GM18499 (cell line): ENCODE data around the gene NAA10.
"Not testable (repeated sequence)": the region's sequence is repeated elsewhere in the genome, so short reads cannot be mapped to it uniquely, and the experiment has no call there.

Experiments used
- ATAC-seq: cut with Tn5 transposase; IDR thresholded peaks from one replicate; pipeline ENCODE4 v1.9.1; 2021; ENCODE audit warnings: moderate number of reproducible peaks; ENCODE audit not compliant: insufficient read depth, unreplicated experiment

The NAA10 gene

DNA sequence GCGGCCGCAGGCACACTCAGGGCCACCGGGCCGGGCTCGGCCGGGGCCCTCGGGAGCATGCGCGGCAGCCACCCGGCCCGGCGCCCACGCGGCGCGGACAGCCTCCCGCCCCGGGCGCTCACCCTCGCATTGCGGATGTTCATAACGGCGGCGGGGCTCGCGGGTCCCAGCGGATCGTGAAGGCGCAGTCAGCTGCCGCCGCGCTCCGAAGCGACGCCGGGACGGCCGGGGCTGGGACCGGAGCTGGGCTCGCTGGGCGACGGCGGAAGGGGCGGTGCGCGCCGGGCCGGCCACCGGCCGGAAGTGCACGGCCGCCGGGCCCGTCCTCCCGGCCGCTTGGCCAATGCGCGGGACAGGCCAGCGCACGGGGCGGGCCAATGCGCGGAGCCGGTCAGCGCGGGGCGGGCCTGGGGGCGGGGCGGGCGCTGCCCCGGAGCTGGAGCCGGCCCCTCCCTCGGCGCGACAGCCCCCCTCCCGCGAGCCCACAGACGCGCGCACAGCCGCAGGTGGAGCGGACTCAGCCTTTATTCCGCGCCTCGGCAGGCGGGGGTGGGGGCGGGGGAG, at the start of gene NAA10:
NAA10 (minus strand) TSS at position 276 of the 564 bp plus-strand sequence; CDS start at position 143, 133 bp downstream.
- ATAC-seq, result no peak

GRCh38 chrX:153983321-153983801, 48.5 kb upstream of the NAA10 start:
- no peak for ATAC-seq

DNA sequence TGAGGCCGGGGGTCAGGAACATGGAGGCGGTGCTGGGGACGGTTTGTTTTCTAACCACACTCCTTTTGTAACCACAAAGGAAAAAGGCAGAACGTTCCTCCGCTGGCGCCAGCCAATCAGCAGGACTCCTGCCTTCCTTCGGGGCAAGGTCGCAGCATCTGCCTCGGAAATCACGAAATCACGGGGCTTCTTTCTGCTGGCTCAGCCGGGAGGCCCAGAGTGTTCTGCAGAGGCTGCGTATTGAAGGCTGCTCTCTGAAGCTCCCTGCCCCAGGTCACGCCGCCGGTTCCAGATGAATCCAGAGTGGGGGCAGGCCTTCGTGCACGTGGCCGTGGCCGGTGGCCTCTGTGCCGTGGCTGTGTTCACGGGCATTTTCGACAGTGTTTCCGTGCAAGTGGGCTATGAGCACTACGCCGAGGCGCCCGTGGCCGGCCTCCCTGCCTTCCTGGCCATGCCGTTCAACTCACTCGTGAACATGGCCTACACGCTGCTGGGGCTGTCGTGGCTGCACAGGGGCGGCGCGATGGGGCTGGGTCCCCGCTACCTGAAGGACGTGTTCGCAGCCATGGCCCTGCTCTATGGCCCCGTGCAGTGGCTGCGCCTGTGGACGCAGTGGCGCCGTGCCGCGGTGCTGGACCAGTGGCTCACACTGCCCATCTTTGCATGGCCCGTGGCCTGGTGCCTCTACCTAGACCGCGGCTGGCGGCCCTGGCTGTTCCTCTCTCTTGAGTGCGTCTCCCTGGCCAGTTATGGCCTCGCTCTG, 47.1 kb upstream of the NAA10 start:
- ATAC-seq, result no peak

DNA sequence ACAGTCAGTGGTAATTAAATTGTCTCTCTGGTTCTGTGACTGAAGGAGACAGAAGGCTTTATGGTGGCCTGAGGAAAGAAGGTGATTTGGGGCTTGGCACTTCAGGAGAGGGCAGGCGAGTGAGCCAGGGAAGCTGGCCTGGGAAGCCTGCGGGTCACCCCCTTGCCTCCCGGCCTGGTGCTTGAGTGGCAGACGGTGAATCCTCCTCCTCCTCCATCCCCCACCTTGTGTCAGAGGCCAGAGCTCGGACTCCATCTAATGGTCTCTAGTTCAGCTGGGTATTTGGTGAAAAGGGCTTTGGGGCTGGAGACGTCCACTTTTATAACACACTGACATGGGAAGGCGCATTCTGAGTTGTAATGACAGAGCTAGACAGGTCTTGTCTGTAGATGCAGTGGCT, 46.4 kb upstream of the NAA10 start:
- ATAC-seq, result no peak

DNA sequence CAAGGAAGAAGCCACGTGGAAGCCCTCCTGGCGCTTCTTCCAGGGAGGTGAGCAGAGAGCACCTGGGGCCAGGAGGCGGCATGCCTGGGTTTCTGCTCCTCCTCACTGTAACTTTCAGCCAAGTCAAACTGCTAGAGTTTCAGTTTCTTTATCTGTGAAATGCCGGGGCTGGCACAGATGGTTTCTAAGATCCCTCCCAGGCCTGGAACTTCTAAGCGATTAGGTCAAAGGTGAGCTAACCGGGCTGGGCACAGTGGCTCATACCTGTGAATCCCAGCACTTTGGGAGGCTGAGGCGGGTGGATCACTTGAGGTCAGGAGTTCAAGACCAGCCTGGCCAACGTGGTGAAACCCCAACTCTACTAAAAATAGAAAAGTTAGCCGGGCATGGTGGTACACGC, 45.6 kb upstream of the NAA10 start:
- not testable (repeated sequence) for ATAC-seq

- no peak for ATAC-seq
Observed at GRCh38 chrX:153974726-153975286, 40.0 kb upstream of the NAA10 start.

GRCh38 chrX:153974003-153974725, 39.3 kb upstream of the NAA10 start:
- ATAC-seq, result no peak

DNA sequence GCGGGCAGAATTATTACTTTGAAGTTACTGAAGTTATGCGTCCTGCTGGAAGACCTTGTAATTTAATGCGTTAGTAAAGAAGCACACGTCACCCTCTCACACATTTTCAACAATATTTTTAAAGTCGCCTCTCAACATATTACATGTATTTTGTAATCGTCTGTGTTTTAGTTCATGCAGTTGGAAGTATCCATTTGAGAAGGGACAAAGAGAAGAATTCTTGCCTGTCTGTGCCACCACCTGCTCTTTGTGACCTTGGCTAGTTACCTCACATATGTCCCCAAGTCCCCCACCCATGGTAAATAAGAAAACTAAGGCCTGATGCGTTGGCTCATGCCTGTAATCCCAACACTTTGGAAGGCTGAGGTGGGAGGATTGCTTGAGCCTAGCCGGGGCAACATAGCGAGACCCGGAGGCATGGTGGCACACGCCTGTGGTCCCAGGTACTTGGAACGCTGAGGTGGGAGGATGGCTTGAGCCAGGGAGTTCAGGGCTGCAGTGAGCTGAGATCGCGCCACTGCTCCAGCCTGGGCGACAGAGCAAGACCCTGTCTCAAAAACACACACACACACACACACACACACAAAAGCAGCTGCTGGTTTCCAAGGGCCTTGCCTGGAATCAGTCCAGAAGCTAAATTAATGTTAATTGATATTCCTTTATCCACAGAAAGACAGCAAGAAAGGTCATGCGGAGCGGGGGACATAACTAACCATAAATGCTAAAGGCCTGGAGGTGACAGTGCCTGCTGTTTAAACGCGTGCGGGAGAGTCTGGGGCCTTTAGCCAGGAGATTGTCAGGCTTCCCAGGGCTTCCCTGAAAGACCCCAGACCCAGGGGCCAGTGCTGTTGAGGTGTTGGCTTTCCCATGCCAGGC, 38.5 kb upstream of the NAA10 start:
- ATAC-seq, result no peak

- ATAC-seq, result no peak
Observed at GRCh38 chrX:153972368-153973126, 37.7 kb upstream of the NAA10 start, which contains the start of gene TMEM187. Gene TMEM187 (plus strand): TSS chrX:153972754. CDS start chrX:153982063, 9,309 bp downstream.

GRCh38 chrX:153971450-153972367, 36.9 kb upstream of the NAA10 start, which contains the start of gene HCFC1:
Gene HCFC1 (minus strand): TSS chrX:153971818. CDS start chrX:153970840, 978 bp downstream.
- no peak for ATAC-seq

- no peak for ATAC-seq
Observed at GRCh38 chrX:153971124-153971449, 36.2 kb upstream of the NAA10 start.

DNA sequence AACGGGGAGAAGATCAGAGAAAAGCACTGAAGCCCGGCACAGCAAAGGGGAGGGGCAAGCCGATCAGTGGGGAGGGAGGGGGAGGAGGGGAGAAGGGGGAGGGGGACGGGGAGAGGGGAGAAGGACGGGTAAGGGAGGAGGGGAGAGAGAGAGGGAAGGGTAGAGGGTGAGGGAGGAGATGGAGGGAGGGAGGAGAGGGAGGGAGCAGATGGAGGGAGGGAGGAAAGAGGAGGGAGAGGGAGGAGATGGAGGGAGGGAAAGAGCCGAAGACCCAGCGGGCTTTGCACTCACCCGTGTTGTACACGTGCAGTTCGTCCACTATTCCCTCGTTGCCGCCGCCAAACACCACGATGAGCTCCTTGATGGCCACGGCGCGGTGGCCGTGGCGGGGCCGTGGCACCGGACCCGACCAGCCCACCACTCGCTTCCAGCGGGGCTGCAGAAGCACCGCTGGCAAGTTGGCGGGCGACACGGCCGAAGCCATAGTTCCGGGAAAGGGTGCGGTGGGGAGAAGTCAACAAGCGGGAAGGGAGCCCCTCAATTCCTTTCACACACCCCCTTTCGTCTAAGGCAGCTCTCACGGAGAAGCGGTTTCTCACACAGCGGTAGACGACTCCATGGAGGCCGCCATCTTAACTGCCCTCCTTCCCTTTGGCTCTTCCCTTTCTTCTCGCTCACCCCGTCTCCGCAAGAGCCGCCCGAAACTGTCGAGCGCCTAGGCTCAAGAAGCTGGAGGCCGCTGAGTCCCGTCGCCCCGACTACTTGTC, 35.7 kb upstream of the NAA10 start:
- ATAC-seq, result no peak

DNA sequence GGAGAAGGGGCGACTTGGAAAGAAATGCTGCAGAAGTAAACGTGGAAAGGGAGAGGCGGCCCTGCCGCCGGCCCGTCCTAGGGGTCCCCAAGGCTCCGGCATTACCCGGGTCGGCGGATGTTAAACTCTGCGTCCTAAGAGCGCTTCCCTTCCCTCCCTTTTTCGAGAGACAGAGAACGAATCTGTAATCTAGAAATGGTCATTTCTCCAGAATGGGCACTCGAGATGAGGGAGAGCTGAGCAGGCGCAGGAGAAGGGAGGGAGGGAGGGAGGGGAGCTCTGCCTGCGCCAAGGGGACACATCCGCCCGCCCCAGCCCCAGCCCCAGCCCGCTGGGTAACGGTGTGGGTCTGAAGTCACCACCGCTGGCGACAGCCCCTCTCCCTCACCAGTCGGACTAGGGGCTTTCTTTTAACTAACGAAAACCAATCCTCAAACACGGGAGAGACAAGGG, 35.1 kb upstream of the NAA10 start:
- ATAC-seq, result no peak

GRCh38 chrX:153969125-153969903, 34.5 kb upstream of the NAA10 start:
- ATAC-seq, result no peak

DNA sequence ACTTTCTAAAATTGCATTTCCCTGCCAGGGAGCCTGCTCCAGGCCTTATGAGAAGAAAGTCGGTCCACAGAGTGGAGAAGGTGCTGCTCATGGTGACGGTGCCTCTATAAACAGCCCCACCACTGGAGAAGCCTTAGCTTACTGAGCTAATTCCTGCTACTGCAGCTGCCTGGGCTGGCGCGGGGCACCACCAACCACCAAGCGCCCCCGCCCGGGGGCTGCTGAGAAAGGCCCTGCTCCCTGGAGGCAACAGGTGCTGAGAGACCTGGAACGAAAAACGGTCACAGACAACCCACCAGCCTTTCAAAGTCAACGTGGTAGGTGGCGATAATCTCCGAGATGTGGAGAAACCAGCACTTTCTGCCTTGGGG, 33.9 kb upstream of the NAA10 start:
- no peak for ATAC-seq

- no peak for ATAC-seq
Observed at GRCh38 chrX:153968255-153968654, 33.4 kb upstream of the NAA10 start.
